Activated CD4-positive, alpha-beta T cell treated with anti-CD3 and anti-CD28 coated beads, Interleukin-2, amount 50 U/mL, for 1 hour (primary cell): Measurements from ENCODE around the gene FYTTD1.

Experiments used
- DNase-seq: peaks from one replicate; pipeline ENCODE4 v3.0.0-alpha.2; 2020

FYTTD1 gene

DNA sequence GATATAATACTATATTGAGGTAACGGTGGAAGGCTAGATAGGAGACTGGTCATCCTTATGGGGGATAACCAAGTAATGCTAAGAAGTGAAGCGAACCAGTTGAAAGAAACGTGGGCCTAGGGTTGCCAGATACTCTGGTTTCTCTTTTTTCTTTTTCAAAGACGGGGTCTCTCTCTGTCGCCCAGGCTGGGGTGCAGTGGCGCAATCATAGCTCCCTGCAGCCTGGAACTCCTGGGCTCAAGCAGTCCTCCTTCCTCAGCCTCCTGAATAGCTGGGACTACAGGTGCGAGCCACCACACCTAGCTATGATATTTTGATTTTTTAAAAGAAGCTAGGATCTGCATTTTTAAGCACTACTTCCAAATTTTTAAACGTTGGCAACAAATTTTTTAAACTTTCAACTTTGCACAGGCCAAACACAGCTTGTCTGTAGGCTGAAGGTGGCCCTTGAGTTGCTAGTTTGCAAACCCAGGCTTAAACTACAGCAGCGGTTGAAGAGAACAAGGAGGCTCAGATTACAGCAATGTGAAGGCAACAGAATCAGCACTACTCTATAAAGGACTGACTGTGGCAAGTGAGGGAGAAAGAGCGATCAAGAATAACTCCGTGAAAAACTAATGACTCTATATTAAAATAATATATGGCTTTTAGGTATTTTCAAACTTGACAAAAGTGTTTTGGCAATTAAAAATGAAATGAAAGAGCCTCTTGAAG is 11.8 kb upstream of the FYTTD1 start:
- no peak for DNase-seq

- DNase-seq: no peak
Measured at GRCh38 chr3:197742787-197743186, 6.9 kb upstream of the FYTTD1 start.

DNA sequence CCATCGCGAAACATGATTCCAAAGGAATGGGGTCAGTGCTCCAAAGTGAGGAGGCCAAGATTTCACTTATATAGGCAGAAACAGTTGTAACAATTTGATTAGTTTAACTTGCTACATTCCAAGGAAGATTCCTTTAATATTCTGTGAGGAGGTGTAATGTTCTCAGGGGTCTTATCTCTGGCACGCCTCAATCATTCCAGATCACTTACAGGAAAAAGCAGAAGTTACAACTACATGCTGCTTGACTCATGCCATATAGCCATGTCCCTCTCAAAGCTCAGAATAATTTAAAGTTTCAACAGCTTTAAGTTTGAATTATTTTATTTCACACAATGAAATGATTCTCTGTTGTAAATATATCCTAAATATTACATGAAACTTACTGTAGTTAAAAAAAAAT is 3.5 kb upstream of the FYTTD1 start:
- DNase-seq: no peak

GRCh38 chr3:197746801-197747237 is 2.9 kb upstream of the FYTTD1 start:
- no peak for DNase-seq

- no peak for DNase-seq
Measured at GRCh38 chr3:197748597-197749314, 927 bp upstream of the FYTTD1 start.

DNA sequence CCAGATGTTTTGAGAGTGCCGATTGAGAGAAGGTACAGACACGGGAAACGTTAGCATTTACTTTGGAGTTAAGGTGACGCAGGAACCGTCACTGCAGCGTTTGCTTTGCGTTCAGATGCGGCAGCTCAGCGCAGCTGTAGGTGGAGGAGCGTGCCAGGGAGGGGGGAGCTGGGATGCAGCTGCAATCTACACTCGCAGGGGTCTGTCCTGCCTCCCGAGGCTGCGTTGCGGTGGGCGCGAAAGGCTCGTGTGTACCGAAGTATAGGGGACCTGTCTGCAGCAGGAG is 425 bp upstream of the FYTTD1 start:
- DNase-seq: peak; percentile 62

DNA sequence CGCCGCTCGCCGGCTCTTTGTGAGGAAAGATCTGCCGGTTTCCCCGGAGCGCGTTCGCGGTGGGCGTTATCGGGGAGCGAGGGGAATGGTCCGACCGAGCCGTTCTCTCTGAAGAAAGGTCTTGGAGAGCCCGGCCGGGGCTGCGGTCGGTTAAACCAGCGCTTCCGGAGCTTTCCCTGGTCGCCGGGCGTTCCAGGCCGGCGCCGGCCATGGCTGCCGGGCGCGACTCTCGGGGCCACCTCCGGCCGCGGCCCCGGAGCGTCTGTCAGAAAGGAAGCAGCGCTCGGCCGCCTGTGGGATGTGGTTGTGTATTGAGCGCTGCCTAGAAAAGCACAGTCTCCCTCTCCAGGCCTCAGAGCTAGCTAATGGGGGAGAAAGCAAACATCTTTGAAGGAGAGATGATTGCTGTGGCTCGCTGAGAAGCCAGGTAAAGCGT is 731 bp downstream of the FYTTD1 start:
- DNase-seq: peak; percentile 52

- DNase-seq: peak; percentile 31
Measured at GRCh38 chr3:197750858-197751737, 1.4 kb downstream of the FYTTD1 start.

- no peak for DNase-seq
Measured at GRCh38 chr3:197752107-197752506, 2.4 kb downstream of the FYTTD1 start.

DNA sequence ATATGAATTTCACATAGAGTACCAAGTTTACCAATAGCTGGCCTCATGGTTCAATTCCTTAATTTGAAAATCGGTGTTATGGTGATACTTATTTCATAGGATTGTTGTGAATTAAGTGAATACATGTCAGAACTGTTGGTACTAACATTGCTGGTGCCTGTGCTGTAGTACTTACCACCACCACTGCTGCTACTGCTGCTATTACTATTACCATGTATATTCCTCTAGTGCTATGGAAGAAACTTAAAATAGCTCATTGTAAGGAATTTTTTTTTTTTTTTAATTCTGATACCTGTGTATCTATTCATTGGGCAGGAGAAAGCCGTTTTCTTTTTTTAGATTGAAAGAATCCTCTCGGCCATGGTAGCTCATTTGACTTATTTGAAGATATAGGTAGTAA is 3.6 kb downstream of the FYTTD1 start:
- DNase-seq: no peak

DNA sequence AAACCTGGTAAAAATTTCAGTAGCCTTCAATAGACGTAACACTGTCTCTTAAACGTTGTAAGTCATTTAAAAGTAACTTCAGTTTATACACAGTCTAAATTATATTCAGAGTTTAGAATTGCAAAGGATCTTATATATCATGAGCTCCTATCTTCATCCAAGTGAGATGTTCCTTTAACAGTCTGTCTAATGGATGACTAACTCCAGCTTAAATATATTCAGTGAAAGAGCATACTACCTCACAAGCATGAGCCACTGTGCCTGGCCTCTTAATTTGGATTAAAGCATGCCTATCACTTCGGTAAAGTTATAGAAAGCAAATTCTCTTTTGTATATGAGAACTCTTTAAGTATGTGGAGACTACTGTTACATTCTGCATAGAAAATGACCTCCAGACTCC is 7.0 kb downstream of the FYTTD1 start:
- DNase-seq: no peak

DNA sequence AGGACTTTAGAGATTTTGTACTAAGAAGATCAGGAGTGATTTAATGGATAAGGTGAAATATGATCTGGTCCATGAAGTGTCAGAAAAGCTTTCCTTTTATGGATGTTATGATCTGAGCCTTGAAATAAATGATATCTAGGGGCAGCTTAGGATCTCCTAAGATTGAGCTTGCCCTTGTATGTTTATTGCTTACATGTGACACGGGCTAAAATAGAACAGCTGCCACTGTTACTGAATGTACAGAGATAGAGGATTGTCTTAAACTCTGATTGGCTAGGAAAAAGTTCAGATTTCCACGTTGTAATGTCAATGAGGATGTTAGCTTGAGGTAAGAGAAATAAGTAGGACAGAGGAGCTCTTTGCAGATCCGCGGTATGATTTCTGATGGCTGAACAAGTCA is 8.8 kb downstream of the FYTTD1 start:
- no peak for DNase-seq

GRCh38 chr3:197761784-197762183 is 12.1 kb downstream of the FYTTD1 start:
- DNase-seq: no peak

GRCh38 chr3:197775317-197775716 is 25.6 kb downstream of the FYTTD1 start:
- DNase-seq: no peak

GRCh38 chr3:197782230-197782629 is 32.5 kb downstream of the FYTTD1 start:
- DNase-seq: no peak

DNA sequence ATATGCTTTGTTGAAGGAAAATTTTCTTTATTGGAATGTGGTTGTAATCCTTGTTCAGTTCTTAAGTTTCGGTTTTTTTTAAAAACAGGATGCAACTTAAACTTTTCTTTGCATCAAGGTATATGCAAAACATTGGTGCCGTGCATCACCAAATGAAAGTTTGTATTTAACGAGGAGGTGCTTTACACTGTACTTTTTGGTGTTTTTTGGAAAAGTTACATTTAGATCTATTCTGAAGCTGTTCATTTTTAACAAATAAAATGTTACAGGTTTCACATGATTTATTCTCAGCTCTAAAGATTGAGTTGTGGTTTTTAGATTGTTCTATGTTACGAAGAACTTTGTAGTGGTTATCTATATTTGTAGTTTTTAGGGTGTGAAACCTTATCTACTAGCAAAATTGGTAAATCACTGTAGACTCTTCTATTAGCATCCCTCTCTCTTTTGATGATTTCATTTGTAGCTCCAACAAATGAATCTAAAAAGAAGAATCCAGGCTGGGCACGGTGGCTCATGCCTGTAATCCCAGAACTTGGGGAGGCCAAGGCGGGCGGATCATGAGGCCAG is 34.4 kb downstream of the FYTTD1 start:
- DNase-seq: no peak

DNA sequence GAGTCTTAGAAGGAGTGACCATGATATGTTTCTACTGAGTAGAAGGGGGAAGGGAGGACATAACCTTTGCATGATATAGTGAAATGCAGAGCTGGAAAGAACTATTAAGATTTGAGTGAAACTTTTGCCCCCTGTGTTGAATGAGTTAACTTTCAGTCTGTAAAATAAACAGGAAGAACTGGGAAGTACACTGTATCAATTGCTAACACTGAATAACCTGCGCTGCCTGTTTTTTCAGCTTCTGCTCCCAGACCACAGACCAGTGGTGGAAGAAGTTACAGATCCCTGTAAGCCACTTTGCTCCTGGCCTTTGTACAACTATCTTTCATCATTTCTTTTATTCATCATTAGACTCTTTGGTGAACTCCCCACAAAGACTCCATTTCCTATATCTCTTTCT is 37.7 kb downstream of the FYTTD1 start:
- no peak for DNase-seq

DNA sequence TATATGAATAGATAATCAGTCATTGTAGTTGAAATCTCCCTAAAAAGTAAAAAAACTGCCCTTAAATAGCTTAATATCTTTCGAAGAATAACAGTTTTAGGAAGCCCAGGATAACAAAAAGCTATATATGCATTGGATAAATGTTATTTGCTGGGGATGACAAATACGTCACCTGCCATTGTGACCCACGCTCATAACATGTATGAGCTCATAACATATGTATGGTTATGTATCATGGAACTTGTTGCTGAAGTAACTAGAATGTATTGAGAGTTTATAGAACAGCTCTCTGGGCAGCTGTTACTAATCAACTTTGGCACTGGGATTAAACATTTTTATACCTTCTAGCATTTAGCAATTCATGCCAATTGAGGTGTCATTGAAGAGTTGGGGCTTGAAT is 39.6 kb downstream of the FYTTD1 start:
- no peak for DNase-seq

DNA sequence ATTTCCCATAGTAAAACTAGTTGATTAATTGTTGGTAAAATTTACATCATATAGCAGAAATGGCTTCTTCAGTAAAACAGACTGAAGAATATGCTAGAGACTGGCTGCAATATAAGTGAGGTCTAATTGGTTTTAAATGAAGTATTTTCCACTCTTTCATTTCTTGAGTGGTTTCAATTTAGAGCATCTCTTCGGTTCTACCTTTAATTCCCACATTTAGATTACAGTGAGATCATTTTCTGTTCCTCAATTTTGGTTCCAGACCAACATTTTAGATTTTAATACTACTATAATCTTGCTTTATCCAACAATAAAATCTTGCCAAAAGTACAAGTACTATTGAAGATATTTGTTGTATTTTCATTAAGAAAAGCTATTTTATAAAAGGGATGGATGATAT is 40.4 kb downstream of the FYTTD1 start:
- no peak for DNase-seq

DNA sequence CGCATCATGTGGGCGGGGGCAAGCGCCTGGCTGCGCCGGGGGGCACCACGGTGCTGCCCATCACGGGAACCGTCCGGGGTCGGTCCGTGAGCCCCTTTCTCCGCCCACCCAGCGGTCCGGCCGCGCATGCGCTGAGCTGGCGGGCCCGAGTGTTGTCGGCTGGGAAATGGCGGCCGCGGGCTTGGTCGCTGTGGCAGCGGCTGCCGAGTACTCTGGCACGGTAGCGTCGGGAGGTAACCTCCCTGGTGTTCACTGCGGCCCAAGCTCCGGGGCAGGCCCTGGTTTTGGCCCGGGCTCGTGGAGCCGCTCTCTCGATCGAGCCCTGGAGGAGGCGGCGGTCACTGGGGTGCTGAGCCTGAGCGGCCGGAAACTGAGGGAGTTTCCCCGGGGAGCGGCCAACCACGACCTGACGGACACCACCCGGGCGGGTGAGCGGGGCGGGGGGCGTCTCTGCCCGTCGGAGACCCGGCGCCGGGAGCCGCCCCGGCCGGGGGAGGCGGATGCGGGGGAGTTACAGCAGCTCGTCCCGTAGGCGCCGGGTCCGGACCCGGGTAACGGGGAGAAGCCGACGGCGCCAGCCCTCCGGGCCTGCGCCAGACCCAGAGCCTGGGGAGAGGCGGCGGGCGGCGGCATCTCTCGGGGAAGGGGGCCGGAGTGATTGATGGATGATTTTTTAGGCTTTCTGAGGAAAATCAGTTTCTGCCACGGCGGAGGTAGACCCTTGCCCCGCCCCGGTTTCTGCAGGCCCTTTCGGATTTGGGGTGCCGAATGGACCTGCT is 41.6 kb downstream of the FYTTD1 start, which contains the start of gene LRCH3:
LRCH3 (plus strand) TSS at position 142 of the 779 bp plus-strand sequence; CDS start at position 167, 25 bp downstream.
- DNase-seq: peak; percentile 78

- DNase-seq: peak; percentile 42
Measured at GRCh38 chr3:197791892-197792647, 42.4 kb downstream of the FYTTD1 start.

GRCh38 chr3:197793247-197793646 is 43.6 kb downstream of the FYTTD1 start:
- DNase-seq: no peak
